Neutrophil (primary cell): Measurements from ENCODE around the gene EPM2AIP1.

Experiments used
- H3K27ac ChIP-seq: fragments of 200-600 bp; sonication (generic); 2 replicates; pipeline ENCODE4 v1.5.1; 2016; ENCODE audit warnings: mild to moderate bottlenecking, moderate library complexity
- H3K27me3 ChIP-seq: fragments of 200-600 bp; sonication (generic); 2 replicates; pipeline ENCODE4 v1.6.0; 2016; ENCODE audit warnings: mild to moderate bottlenecking
- H3K36me3 ChIP-seq: fragments of 200-600 bp; sonication (generic); 2 replicates; pipeline ENCODE4 v1.5.1; 2017
- H3K4me1 ChIP-seq, 2 experiments: fragments of 200-600 bp in 1 of 2; sonication (generic) in 1 of 2; 1 replicate in 1 of 2; 2 replicates in 1 of 2; pipeline versions ENCODE4 v1.5.1 to v1.6.1; 2013 to 2016; ENCODE audit warnings: low read depth in 1 of 2, low read length in 1 of 2, mild to moderate bottlenecking in 1 of 2, moderate library complexity in 1 of 2; ENCODE audit not compliant: control insufficient read depth in 1 of 2, insufficient read depth in 1 of 2
- H3K4me3 ChIP-seq, 2 experiments: fragments of 200-600 bp in 1 of 2; sonication (generic) in 1 of 2; 1 replicate in 1 of 2; 2 replicates in 1 of 2; pipeline ENCODE4 v1.5.1; 2013 to 2016; ENCODE audit warnings: low read depth in 1 of 2, low read length in 1 of 2, mild to moderate bottlenecking in 1 of 2, moderate library complexity in 1 of 2
- H3K9me3 ChIP-seq: fragments of 200-600 bp; sonication (generic); 2 replicates; pipeline ENCODE4 v1.5.1; 2016
- CTCF ChIP-seq: fragments of 200-600 bp; sonication (generic); IDR thresholded peaks from 2 replicates; pipeline ENCODE4 v1.5.1; 2016; ENCODE audit warnings: antibody characterized with exemption

EPM2AIP1 gene

DNA sequence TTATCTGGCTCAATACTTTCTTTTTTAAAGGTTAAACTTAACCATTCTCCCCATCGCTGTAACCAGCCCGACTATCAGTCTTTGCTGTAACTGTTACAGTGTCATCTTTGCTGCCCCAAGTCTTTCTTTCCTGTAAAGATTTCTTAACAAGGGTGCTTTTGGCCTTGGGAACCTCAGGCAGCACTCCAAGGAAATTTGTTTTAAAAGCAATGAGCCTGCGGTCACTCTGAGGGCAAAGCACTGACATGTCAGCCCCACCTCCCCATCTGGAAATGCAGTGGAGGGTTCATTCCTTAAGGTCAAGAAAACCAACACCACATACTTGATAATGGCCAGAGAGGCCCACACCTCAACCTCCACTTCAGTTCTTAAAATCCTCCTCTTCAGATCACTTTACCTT is 51.3 kb downstream of the EPM2AIP1 start:
- Histone ChIP-seq H3K9me3 (no peaks in the 10 kb centered on the region), H3K27me3 (peaks cover 8% of the 10 kb centered on the region), H3K36me3 (no peaks in the 10 kb centered on the region), H3K27ac (no peak overlapping the region), H3K4me3 (no peak overlapping the region), H3K4me1 (peaks cover 12 to 16% of the 10 kb centered on the region in 2 experiments)
- no peak for TF ChIP-seq CTCF

DNA sequence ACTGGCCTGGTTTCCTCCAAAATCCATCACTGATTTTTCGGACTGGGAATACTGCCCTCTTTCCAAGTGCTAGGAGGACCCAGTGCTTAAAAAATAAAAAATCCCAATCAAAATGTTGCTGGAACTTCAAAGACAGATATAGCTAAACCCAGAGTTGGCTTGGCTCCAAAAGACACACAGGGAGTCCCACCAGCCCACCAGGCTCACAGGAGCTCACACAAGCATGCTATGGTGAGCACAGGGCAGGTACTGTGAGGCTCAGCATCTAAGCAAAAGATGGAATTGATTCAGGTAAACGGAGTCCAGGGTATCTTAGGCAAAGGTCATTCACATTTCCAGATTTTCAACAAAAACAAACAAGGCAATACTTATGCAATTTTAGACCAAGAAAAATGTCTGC is 51.8 kb downstream of the EPM2AIP1 start:
- Histone ChIP-seq H3K27ac (no peak overlapping the region), H3K4me1 (peaks cover 12 to 16% of the 10 kb centered on the region in 2 experiments), H3K27me3 (peaks cover 8% of the 10 kb centered on the region), H3K36me3 (no peaks in the 10 kb centered on the region), H3K9me3 (no peaks in the 10 kb centered on the region), H3K4me3 (no peak overlapping the region)
- TF ChIP-seq CTCF: no peak

DNA sequence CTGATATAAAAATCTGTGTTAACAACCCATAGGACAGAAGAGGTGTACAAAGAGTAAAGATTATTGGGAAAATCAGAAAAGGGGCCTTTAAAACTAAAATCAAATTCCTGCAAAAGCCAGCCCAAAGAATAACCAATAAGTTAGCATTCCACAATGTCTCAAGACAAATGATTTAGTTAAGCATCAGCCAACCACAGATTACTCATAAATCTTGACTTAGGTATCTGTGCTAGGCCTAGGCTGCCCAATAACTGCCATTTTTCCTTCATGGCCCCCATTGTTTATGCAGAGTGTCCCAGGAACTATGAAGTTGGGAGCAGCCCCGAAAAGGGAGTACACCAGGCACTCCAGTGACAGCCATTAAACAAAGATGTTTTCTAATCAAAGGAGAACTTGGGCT is 55.4 kb downstream of the EPM2AIP1 start:
- no peak for TF ChIP-seq CTCF
- no peaks in the 10 kb centered on the region for H3K36me3 ChIP-seq
- no peak overlapping the region for H3K27ac ChIP-seq
- no peaks in the 10 kb centered on the region for H3K9me3 ChIP-seq
- no peak overlapping the region for H3K4me3 ChIP-seq
- no peaks in the 10 kb centered on the region for H3K4me1 ChIP-seq
- H3K27me3 ChIP-seq: no peaks in the 10 kb centered on the region
